Measurements from ENCODE around the gene XYLT1. TPM values are rescaled to one million over a fixed set of nuclear protein-coding genes. Genes with fewer than 3 reads are reported as not detected.

XYLT1 gene
- total and polyA plus RNA-seq, 2 of the 4 experiments (the other 2 are of a cell fraction), result 9.0 to 12.7 TPM

DNA sequence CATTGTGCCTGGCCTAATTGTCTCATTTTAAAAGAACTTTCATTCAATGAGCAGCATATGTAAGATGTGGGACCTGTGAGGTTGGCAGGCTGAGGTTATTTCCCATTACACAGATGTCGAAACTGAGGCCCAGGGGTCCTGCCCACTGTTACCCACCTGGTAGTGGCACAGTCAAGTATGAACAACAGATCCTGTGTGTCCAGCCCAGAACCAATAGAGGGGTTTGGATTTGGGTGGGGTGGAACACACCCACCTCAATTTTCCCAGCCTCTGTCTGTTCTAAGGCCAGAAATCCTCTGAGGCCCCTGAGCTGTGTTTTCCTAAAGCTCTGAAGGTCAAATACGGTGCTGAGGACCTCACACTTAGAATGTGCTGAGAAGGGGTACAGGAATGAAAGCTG lies 179.5 kb downstream of the XYLT1 start:
- Histone ChIP-seq H3K14ac (replicated peaks; ENCODE audit: low read depth, low read length) (no peak overlapping the region), H3K4me3 (ENCODE audit: insufficient read depth, low read depth, low read length) (no peak overlapping the region), H2BK5ac (ENCODE audit: low read depth, low read length, poor library complexity, severe bottlenecking) (no peak overlapping the region), H4K91ac (ENCODE audit: insufficient read depth, low read depth, low read length) (no peak overlapping the region), H2BK15ac (ENCODE audit: low read depth, low read length) (no peak overlapping the region), H4K20me1 (ENCODE audit: insufficient read depth, low read length) (no peaks in the 10 kb centered on the region; the same call in 1 of the 2 replicates), H3K18ac (ENCODE audit: low read depth, low read length) (no peak overlapping the region), H3K27me3 (ENCODE audit: control insufficient read depth, insufficient read depth, low read length) (no peaks in the 10 kb centered on the region), H3K9me3 (ENCODE audit: control insufficient read depth, insufficient read depth, low read length) (no peaks in the 10 kb centered on the region), H3K9me1 (ENCODE audit: insufficient read depth, low read length) (peaks cover 3% of the 10 kb centered on the region; the same call in 1 of the 2 replicates), H3K4me2 (ENCODE audit: low read depth, low read length) (no peak overlapping the region), H3K4ac (ENCODE audit: low read depth, low read length) (no peak overlapping the region), H3K56ac (ENCODE audit: extremely low read depth, insufficient read depth, low read length) (no peak overlapping the region), H2AFZ (replicated peaks; ENCODE audit: low read length, poor library complexity) (no peak overlapping the region), H3K23ac (ENCODE audit: low read depth, low read length) (no peak overlapping the region), H4K8ac (ENCODE audit: low read depth in 2 of 2, low read length in 2 of 2) (no peak overlapping the region), H3K36me3 (ENCODE audit: control insufficient read depth, insufficient read depth, low read length) (no peaks in the 10 kb centered on the region), H3K4me1 (ENCODE audit: control insufficient read depth, insufficient read depth, low read length) (no peaks in the 10 kb centered on the region), H2AK9ac (replicated peaks; ENCODE audit: low read depth, low read length, poor library complexity) (no peak overlapping the region), H4K5ac (ENCODE audit: low read depth, low read length) (no peak overlapping the region), H2BK20ac (ENCODE audit: low read depth, low read length) (no peak overlapping the region), H3K79me1 (ENCODE audit: low read depth in 1 of 2, low read length in 2 of 2) (peaks cover 4 to 26% of the 10 kb centered on the region in 2 experiments; a peak in 2 of 4 replicates), H2AK5ac (ENCODE audit: low read depth, low read length) (no peak overlapping the region), H3K27ac (ENCODE audit: insufficient read depth, low read length) (no peak overlapping the region), H2BK120ac (ENCODE audit: low read depth, low read length) (no peak overlapping the region), H3K9ac (ENCODE audit: low read depth, low read length) (no peak overlapping the region)
- CTCF ChIA-PET, result interaction anchor here (0.8 kb wide), 1 partner anchor 288 kb away, joined by 3 read pairs; no protein-coding TSS in a partner anchor
- ATAC-seq (ENCODE audit: low read depth) (no peak), DNase-seq (no peak)
- no CpG with 5 or more reads among the region's 2 CpGs for WGBS, 2 experiments (ENCODE audit: extremely low coverage in 2 of 2, insufficient read length in 1 of 2)
- no TSS peak for BruUV-seq (replicated peaks)
- intact Hi-C loops (cut with micrococcal nuclease) (no loop called here), dilution Hi-C loops (cut with HindIII; ENCODE audit: low sequenced_read_pairs, unreplicated experiment) (no loop called here), in situ Hi-C loops (cut with MboI; ENCODE audit: low sequenced_read_pairs) (no loop called here)
- TF ChIP-seq BHLHE40 (IDR thresholded peaks at IDR 0.05; ENCODE audit: low read depth, low read length), result no peak
- no peak for TF ChIP-seq MAZ (IDR thresholded peaks at IDR 0.05; ENCODE audit: borderline replicate concordance, low read depth, low read length)
- TF ChIP-seq CEBPB (IDR thresholded peaks at IDR 0.05; ENCODE audit: low read depth, low read length), result no peak
- TF ChIP-seq RFX5 (IDR thresholded peaks at IDR 0.05; ENCODE audit: low read depth, low read length), result no peak
- TF ChIP-seq MAFK (IDR thresholded peaks at IDR 0.05; ENCODE audit: low read depth, low read length), result no peak
- no peak for TF ChIP-seq RCOR1 (IDR thresholded peaks at IDR 0.05; ENCODE audit: insufficient replicate concordance, low read length)
- no peak for TF ChIP-seq USF2 (IDR thresholded peaks at IDR 0.05; ENCODE audit: low read depth, low read length)
- no peak for TF ChIP-seq MXI1 (IDR thresholded peaks at IDR 0.05; ENCODE audit: borderline replicate concordance, low read depth, low read length)
- no peak for TF ChIP-seq SMC3 (IDR thresholded peaks at IDR 0.05; ENCODE audit: low read depth, low read length)
- TF ChIP-seq CTCF (conservative IDR thresholded peaks at IDR 0.05; ENCODE audit: low read depth, low read length), result no peak
- TF ChIP-seq CHD1 (IDR thresholded peaks at IDR 0.05; ENCODE audit: low read depth, low read length), result no peak
- no peak for TF ChIP-seq POLR2A (IDR thresholded peaks at IDR 0.05; ENCODE audit: low read depth, low read length)
- TF ChIP-seq RAD21 (IDR thresholded peaks at IDR 0.05; ENCODE audit: low read length), result no peak
- no peak for TF ChIP-seq NFE2L2 (IDR thresholded peaks at IDR 0.05; ENCODE audit: low read depth, low read length)
- TF ChIP-seq FOS (IDR thresholded peaks at IDR 0.05; ENCODE audit: low read depth, low read length), result no peak
- TF ChIP-seq, protein P1, sequence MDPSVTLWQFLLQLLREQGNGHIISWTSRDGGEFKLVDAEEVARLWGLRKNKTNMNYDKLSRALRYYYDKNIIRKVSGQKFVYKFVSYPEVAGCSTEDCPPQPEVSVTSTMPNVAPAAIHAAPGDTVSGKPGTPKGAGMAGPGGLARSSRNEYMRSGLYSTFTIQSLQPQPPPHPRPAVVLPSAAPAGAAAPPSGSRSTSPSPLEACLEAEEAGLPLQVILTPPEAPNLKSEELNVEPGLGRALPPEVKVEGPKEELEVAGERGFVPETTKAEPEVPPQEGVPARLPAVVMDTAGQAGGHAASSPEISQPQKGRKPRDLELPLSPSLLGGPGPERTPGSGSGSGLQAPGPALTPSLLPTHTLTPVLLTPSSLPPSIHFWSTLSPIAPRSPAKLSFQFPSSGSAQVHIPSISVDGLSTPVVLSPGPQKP (IDR thresholded peaks at IDR 0.05; ENCODE audit: borderline replicate concordance, low read depth, low read length), result no peak
- POLR2A ChIA-PET (ENCODE audit: unreplicated experiment), result no interaction called here
